RWPE2 (cell line): ENCODE results near the gene ARHGAP30.
A peak's percentile ranks its signal among the peaks of the same experiment; 100 is the strongest.

ENCODE experiments used
- ATAC-seq: fragments of 200-7000 bp; cut with Tn5 transposase; 3 replicates; pipeline ENCODE4 v1.9.1; 2021; ENCODE audit warnings: low read depth
- DNase-seq: peaks from one replicate; pipeline ENCODE4 v3.0.0-alpha.2; 2020; ENCODE audit warnings: low spot score
- H3K27ac ChIP-seq: fragments of 450-650 bp; 2 replicates; pipeline ENCODE4 v1.5.1; 2017; ENCODE audit warnings: mild to moderate bottlenecking; ENCODE audit not compliant: poor library complexity, severe bottlenecking
- H3K27me3 ChIP-seq: fragments of 250-450 bp; sonication (Bioruptor Pico); 2 replicates; pipeline ENCODE4 v1.5.1; 2021; ENCODE audit warnings: mild to moderate bottlenecking, moderate library complexity; ENCODE audit not compliant: insufficient read depth, poor library complexity, severe bottlenecking
- H3K36me3 ChIP-seq: fragments of 250-450 bp; sonication (Bioruptor Pico); 2 replicates; pipeline ENCODE4 v1.5.1; 2020; ENCODE audit warnings: low read depth, mild to moderate bottlenecking, moderate library complexity
- H3K4me1 ChIP-seq: fragments of 250-450 bp; sonication (Bioruptor Pico); 2 replicates; pipeline ENCODE4 v1.5.1; 2021; ENCODE audit warnings: mild to moderate bottlenecking, moderate library complexity; ENCODE audit not compliant: insufficient read depth, poor library complexity, severe bottlenecking
- H3K4me3 ChIP-seq: fragments of 250-450 bp; sonication (Bioruptor Pico); 2 replicates; pipeline ENCODE4 v1.5.1; 2021; ENCODE audit warnings: mild to moderate bottlenecking, moderate library complexity; ENCODE audit not compliant: severe bottlenecking
- H3K9me3 ChIP-seq: fragments of 250-450 bp; sonication (Bioruptor Pico); 2 replicates; pipeline ENCODE4 v1.5.1; 2021; ENCODE audit warnings: mild to moderate bottlenecking, moderate library complexity; ENCODE audit not compliant: severe bottlenecking
- TF ChIP-seq, protein P1 (sequence below): fragments of 450-650 bp; IDR thresholded peaks from one replicate; pipeline ENCODE4 v1.5.1; 2017; ENCODE audit warnings: mild to moderate bottlenecking, moderate library complexity; ENCODE audit not compliant: poor library complexity, severe bottlenecking

Gene ARHGAP30

DNA sequence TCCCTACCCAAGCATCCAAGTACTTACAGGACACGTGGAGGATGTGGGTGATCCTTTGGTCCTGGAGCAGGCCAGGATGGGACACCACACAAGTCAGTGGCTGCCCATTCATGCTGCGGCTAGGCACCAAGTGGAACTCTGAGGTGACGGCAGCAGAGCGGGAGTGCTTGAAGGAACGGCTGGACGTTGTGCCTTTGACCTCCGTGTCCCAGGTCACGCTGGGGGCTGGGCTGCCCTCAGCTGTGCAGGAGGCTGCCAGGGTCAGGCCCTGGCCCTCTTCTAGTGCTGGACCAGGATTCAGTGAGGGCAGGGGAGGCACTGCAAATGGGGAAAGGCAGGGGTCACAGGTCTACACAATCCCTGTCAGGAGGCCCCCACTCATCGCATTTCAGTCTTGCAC is 7.7 kb upstream of the ARHGAP30 start:
- Histone ChIP-seq H3K4me3 (no peak overlapping the region), H3K9me3 (no peaks in the 10 kb centered on the region), H3K36me3 (no peaks in the 10 kb centered on the region), H3K27ac (no peak overlapping the region), H3K27me3 (no peaks in the 10 kb centered on the region), H3K4me1 (peaks cover 34% of the 10 kb centered on the region)
- DNase-seq, result no peak
- TF ChIP-seq, protein P1, sequence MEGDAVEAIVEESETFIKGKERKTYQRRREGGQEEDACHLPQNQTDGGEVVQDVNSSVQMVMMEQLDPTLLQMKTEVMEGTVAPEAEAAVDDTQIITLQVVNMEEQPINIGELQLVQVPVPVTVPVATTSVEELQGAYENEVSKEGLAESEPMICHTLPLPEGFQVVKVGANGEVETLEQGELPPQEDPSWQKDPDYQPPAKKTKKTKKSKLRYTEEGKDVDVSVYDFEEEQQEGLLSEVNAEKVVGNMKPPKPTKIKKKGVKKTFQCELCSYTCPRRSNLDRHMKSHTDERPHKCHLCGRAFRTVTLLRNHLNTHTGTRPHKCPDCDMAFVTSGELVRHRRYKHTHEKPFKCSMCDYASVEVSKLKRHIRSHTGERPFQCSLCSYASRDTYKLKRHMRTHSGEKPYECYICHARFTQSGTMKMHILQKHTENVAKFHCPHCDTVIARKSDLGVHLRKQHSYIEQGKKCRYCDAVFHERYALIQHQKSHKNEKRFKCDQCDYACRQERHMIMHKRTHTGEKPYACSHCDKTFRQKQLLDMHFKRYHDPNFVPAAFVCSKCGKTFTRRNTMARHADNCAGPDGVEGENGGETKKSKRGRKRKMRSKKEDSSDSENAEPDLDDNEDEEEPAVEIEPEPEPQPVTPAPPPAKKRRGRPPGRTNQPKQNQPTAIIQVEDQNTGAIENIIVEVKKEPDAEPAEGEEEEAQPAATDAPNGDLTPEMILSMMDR, result no peak
- no peak for ATAC-seq

DNA sequence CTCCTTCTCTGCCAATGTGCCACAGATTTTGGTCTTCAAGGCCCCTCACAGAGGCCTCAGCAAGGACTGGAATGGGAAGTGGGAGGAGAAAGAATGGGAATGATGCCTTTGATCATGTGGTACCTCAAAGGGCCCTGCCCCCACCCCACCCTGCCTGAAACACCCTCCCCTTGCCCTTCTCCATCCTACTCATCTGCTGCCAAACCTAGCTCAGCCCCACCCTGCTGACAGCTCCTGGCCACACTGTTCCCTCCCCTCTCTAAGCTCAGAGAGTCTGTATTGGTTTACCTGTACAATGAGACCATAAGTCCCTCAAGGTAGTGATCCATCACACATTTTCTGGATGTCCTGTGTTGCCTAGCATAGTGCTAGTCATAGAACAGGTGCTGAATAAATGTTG is 6.7 kb upstream of the ARHGAP30 start:
- no peaks in the 10 kb centered on the region for H3K9me3 ChIP-seq
- H3K4me3 ChIP-seq, result no peak overlapping the region
- TF ChIP-seq, protein P1, result no peak
- no peaks in the 10 kb centered on the region for H3K36me3 ChIP-seq
- no peaks in the 10 kb centered on the region for H3K27me3 ChIP-seq
- no peak overlapping the region for H3K27ac ChIP-seq
- peaks cover 34% of the 10 kb centered on the region for H3K4me1 ChIP-seq
- 0 out of 3 replicates have a peak, but pooled peaks have one; percentile 4 for ATAC-seq
- DNase-seq, result no peak

DNA sequence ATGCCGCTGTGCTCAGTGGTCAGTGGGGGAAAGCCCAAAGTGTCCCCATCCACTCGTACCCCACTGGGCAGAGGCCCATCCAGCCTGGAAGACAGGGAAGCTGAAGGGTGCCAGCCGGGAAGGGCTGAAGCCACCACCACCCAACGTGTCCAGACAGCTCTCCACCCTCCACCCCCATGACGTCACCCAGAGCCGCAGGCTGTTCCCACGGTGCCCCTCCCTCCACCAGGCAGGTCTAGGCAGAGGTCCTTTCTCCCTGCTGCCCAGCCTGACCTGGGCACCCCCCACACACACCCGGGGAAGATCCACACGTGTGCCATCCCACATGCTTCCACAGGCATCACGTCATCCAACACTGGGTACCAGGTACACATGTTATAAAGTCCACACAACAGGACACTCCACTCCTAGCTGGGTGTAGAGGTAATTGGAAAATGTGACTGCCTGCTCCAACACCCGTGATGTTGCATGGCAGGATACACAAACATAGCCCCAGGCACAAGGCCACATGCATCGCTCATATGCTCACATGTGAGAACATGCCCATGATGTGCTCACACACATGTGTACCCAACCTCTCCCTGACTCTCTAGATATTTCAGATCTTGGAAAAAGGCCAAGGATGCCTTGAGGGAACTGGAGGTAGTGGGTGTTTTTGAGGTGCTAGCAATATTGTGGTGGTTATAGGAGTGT is 5.1 kb upstream of the ARHGAP30 start:
- DNase-seq (peak; percentile 92), ATAC-seq (peak; percentile 78)
- peak overlapping the region; percentile 54 for H3K27ac ChIP-seq

DNA sequence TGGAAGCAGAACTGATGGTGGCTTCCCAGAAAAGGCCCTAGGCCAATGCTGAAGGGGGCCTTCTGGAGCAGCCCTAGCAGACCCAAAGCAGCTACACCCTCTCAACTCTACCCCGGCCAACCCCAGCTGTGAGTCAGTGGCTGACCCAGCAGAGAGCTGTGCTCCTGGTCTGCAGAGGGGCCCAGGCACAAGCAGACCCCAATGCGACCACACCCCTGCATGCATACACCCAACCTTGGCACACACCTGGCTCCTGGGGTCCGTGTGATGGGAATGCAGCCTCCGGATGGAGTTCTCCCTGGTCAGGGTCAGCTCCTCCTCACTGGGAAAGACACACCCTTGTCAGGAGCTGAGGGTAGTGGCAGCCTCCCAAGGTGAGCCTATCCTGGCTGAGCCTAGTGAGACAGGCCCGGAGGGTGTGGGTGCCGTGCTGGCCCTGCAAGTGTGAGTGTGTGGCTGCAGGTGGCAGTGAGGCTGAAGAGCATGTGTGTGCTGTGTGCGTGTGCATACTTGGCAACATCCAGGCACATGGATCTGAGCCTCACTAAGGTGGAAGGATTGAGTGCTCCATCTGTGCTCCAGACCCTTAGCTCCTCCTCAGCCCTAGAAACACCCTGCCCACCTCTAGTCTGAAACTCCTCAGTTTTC is 3.9 kb upstream of the ARHGAP30 start:
- peak; percentile 56 for ATAC-seq
- TF ChIP-seq, protein P1, result no peak
- Histone ChIP-seq H3K27me3 (no peaks in the 10 kb centered on the region), H3K27ac (peak overlapping the region; percentile 54), H3K4me1 (peaks cover 23% of the 10 kb centered on the region), H3K36me3 (no peaks in the 10 kb centered on the region), H3K9me3 (no peaks in the 10 kb centered on the region), H3K4me3 (no peak overlapping the region)
- DNase-seq, result peak; percentile 72

More for the DNA sequence above, 5.1 kb upstream of the ARHGAP30 start:
- no peaks in the 10 kb centered on the region for H3K36me3 ChIP-seq
- H3K4me3 ChIP-seq, result peak overlapping the region; percentile 8
- peaks cover 23% of the 10 kb centered on the region for H3K4me1 ChIP-seq
- H3K9me3 ChIP-seq, result no peaks in the 10 kb centered on the region
- TF ChIP-seq, protein P1, result no peak
- no peaks in the 10 kb centered on the region for H3K27me3 ChIP-seq
